Fibroblast of skin of abdomen (primary cell): ENCODE data around the gene HPS4.
"Not testable (repeated sequence)": the region's sequence is repeated elsewhere in the genome, so short reads cannot be mapped to it uniquely, and the experiment has no call there.

ENCODE experiments used
- DNase-seq: peaks from one replicate; pipeline ENCODE4 v3.0.0-alpha.2; 2013

The HPS4 gene

DNA sequence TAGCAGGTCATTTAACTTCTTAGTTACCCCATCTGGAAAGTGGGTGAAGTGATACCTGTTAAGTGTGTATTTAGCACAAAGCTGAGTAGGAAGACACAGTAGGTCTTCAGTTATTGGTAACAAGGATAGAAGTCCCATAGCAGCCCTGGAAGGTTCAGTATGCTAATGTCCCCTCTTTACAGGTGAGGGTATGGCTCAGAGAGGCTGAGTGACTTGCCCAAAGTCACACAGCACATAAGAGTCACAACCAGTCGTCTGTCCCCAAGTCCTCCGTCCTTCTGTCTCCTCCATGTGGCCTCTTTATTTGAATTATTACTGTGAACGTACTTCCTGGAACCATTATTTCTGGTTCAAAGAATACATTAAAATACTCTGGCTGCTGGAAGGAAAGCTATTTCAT is 44.0 kb downstream of the HPS4 start:
- no peak for DNase-seq

DNA sequence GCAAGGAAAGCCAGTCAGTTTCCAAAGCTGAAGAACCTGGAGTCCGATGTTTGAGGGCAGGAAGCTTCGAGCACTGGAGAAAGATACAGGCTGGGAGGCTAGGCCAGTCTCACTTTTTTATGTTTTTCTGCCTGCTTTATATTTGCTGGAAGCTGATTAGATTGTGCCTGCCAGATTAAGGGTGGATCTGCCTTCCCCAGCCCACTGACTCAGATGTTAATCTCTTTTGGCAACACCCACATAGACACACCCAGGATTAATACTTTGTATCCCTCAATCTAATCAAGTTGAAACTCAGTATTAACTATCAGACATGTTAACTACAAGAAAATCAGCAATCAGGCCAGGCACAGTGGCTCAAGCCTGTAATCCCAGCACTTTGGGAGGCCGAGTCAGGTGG is 44.8 kb downstream of the HPS4 start:
- not testable (repeated sequence) for DNase-seq

DNA sequence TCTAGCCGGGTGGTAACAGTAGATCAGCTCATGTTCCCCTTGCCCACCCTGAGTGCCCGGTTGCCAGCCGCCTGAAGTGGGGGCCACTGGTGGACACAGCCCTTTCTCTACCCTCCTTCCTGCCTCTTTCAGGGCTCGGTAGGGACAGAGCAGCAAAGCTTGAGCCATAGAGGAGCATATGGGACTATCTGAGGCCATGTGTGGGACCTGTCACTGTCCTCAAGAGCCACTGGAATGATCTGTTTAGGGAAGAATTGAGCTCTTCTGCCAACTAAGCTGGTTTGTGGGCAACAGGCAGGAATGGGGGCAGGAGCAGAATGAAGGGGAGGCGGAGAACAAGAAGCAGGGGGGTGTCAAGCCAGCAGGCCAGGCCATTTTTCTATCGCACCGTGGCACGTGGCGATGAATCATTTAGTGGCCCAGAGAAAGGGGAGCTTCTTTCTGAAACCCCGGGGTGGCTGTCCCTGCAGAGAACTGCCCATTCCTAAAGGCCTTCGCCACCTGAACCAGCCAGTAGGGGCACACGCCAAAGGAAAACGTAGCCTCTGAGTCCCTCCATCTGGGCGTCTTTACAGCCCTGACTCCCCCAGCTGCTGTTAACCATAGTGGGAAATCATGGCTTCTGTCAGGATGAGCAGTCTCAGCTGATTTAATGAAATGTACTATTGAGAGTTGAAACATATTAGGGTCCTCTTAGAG is 45.7 kb downstream of the HPS4 start:
- no peak for DNase-seq

DNA sequence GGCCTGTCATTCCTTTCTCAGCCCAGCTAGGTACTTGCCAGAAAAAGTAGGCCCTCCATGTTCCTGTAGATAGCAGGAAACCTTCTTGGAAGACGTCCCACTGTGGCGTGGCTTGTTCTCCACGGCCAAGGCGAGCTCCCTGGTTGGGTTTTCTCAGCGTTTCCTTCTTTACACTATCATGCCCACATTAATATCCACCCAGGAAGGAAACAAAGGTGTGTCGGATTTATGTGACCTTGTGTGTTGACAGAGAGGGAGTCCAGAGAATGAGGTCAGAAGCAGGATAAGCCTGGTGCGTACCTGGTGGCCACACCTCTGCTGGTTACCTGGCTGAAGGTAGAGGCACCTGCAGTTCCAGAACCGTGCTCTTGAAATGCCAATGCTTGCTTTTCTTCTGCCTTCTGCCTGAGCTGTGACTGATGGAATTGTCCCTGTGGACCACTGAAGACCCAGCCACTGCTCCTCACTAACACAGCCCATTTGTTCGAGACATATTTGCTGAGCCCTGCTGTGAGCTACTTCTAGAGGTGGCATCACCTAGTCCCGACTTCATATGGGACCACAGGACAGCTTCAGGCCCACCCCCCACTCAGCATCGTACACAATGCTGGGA is 46.6 kb downstream of the HPS4 start:
- DNase-seq: no peak

DNA sequence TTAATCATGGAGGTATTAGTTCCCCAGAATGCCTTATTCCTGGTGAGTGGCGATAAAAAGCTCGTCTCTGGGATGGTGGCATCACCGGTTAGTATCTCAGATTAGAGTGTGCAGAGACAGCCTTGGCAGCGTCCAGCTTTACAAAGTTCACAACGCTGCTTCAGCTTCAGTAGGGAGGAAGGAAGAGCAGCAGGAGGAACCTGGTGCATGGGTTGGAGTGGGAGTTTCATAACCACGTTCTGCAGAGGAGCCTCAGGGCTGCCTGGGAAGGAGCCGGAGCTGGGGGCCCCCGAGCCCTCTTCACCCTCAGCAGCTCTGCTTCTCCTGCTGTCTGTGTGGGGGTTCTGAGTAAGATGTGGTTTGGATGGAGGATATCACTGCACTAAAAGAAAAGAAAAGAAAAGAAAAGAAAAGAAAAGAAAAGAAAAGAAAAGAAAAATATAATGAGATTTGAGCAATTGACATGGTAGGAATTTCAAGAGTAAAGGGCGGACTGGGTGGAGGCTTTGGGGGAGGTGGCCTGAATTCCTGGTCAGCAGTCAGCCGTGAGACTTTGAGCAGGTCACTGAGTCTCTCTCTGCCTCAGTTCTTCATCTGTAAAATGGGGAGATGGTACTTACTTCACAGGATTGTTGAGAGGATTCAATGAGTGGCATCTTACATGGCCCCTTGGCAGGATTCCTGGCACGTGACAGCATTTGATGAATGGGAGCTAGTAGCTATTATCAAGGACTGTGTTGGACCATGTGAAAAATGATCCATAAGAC is 48.1 kb downstream of the HPS4 start:
- no peak for DNase-seq

DNA sequence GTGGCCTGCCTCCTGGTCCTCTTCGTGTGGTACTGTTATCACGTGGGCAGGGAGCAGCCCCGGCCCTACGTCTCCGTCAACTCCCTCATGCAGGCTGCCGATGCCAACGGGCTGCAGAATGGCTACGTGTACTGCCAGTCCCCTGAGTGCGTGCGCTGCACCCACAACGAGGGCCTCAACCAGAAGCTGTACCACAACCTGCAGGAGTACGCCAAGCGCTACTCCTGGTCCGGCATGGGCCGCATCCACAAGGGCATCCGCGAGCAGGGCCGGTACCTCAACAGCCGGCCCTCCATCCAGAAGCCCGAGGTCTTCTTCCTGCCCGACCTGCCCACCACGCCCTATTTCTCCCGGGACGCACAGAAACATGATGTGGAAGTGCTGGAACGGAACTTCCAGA is 49.8 kb downstream of the HPS4 start:
- DNase-seq: no peak

DNA sequence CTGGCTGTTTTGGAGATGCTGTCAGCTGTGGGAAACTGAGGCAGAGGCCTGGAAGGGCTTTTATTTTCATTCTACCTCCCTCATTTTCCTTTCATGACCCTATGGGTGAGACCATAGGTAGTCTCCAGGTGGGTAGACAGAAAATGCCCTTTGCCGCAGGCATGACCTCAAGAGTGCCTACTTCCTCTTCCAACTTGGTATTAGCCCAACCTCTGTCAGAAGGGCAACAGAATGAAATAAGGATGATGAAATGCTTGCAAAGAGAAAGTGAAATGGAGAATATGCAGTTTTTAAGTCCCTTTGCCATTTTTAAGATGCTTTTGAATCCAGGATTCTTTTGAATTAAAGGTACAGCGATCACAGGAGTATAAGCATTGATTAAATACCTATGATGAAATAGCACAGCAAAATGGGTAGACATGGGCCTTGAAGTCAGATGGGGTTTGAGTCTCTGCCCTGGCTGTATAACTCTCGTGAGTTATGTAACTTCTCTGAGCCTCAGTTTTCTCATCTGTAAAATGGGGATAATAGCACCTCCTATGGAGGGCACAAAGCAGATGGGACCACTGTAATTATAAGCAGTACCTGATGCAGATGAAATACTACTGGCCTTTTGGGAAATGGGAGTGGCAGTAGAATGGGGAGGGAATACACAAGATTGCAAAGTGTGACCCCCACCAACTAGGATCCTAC is 50.8 kb downstream of the HPS4 start:
- no peak for DNase-seq

DNA sequence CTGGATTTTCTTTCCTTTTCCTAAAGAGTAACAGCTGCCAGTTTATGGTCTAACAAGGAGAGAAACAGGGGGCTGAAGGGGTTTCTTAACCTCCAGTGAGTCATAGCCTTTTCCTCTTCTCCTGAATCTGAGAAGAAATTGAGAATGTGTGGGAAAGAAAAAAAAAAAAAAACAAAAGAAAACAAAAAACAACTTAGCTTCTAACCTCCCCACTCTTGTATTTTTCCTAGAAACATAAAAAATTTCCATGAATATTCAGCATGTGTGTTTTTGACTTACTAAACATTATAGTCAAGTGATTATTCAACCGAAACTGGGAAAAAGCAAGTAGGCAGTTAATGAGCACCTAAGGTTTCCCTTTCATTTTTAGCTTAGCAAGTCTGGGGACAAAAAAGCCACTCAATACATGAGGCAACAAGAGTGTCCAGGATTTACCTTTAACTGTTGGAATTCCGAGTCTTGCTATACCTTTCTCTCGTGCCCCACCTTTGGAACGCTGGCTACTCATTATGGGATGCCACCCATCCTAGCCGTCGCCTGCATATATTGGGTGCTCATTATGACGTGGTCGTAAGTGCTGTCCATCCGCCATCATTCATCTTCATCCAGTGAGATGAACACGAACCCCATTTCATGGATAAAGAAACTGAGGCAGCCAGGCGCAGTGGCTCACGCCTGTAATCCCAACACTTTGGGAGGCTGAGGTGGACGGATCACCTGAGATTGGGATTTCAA is 52.2 kb downstream of the HPS4 start:
- peak; percentile 28 for DNase-seq

DNA sequence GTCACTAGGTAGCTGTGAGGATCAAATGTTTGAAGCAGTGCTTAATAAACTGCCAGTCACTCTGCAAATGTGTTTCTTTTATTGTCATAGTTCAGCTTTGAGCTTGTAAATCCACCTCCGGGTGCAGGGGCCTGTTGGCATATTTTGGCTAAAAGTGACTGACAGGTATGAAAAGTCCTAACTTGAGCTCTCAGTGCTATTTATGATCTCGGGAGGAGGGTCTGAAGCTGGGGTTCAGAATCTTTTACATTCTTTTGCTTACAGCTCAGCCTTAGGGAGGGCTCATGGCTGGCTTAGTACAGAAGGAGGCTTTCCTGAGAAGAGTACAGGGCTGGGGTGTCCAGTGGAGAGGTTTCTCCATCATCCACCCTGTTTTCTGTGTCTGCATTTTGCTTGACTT is 53.0 kb downstream of the HPS4 start:
- DNase-seq: no peak

DNA sequence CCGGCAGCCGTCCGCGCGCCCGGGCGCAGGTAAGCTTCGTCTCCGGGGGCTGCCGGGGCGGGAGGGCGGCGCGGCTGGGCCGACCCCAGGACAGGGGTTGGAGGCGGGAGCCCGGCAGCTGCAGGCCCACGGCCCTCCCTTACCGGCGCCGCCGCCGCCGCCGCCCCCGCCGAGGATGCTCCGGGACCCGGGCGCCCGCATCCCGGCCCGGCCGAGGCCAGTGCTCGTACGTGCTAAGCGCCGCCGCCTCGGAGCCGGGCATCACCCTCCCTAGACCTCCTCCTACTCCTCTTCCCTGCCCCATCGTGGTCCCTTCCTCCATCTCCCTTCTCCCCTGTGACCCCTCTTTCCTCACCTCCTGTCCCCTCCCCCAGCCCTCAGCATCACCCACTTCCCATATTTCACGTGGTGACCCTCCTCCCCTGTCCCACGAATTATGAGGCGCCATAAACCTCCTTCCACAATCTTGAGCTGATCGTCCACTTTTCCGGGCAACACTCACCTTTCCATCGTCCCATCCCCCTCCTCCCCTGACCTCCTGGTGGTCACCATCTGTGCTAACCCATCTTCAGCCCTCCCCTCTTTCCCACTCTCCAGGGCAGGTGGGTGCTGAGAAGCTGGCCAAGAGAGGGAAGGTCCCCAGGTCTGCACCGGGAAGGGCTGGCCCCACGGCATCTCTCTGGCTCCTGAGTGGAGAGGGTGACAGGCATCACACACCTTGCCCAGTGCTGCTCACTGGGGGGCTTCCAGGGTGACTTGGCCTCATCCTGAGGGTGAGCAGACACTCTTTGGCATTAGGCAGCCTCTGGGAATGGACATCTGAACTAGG is 53.9 kb downstream of the HPS4 start:
- no peak for DNase-seq

DNA sequence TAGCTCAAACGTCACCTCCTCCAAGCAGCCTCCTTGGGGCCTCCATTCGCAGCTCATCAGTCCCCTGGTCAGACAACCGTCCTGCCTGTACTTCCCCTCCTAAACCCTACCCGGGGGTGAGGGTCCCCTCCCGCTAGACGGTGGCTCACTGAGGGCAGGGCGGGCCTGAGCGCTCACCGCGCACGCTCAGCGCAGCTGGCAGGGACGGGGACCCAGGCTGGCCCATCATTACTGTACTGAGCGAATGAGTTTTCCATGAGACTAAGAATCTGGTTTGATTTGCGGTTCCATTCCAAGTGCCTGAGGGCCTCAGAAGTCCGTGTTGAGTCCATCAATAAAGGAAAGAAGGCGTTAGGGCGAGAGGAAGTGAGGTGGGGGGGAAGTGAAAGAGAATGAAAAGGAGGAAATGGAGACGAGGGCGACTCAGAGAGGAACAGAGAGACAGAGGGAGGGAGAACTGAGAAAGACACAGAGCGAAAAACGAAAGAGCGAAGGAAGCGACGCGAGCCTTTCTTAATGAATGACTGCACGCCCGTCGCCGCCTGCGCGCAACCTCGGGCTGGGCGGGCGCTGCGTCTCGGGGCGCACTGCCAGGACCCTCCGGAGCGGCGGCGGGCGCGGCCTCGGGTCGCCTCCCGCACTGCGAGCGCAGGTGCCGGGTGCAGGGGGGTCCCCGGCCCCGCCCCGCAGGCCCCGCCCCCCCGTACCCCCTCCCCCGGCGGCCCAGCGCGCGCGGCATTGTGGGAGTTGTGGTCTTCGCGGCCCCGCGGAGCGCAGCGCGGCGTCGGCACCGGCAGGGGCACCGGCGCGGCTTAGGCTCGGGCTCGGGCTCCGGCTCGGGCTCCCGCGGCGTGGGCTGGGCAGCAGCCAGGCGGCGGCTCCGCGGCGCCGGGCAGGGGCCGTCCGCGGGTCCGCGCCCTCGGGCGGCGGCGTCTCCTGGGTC is 54.8 kb downstream of the HPS4 start, which contains the start of gene ASPHD2:
Gene ASPHD2 (plus strand): TSS at position 746 of the 943 bp plus-strand sequence. CDS start 4,356 bp downstream, outside the sequence.
- peak; percentile 71 for DNase-seq

DNA sequence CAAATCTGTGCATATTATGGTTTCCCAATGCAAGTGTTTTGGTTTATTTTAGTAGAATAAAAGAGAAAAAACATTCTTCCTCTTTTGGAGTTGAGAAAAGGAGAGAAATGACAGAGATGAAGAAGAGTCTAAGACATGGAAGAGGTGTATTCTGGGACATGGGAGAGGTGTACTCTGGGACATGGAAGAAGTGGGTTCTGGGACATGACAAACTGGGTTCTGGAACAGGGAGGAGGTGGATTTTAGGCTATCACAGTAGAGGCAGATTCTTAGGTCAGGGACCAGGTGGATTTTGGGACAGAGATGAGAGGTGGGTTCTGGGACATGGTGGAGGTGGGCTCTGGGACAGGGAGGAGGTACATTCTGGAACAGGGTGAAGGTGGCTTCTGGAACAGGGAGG is 56.7 kb downstream of the HPS4 start:
- no peak for DNase-seq

DNA sequence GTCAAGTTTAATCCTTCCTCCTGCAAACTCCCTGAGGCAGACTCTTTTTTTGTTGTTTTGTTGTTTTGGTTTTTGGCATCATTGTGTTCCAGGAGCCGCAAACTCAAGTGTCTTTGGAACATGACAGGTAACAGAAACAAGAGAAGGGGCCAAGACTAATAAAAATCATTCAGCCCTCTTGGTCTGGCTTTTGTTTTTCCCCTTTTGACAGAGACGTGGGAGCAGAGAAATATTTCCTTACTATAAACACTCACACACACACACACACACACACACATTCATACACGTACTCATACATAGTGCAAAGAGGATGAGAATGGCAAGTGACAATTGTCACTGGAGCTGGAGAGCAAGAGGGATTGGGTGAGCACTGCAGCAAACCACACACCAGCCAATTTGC is 65.0 kb downstream of the HPS4 start:
- DNase-seq: no peak

DNA sequence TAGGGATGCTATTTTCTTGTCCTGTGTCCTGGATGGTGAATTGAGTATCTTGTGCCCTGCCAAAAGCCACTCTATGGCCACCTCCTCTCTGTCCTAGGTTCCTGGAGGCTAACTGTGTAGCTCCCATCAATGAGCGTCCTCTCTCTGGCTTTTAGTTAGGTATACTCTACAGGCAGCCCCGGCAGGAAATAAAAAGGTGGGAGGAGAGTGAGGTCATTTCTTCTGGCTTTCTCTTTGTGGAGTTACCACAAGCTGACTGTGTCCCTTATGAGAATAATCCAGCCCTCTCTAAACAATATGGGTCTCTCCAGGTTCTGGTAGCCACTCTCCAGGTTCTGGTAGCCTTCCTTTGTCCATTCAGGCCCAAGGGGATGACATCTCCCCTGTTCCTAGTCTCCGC is 66.2 kb downstream of the HPS4 start:
- DNase-seq: no peak

DNA sequence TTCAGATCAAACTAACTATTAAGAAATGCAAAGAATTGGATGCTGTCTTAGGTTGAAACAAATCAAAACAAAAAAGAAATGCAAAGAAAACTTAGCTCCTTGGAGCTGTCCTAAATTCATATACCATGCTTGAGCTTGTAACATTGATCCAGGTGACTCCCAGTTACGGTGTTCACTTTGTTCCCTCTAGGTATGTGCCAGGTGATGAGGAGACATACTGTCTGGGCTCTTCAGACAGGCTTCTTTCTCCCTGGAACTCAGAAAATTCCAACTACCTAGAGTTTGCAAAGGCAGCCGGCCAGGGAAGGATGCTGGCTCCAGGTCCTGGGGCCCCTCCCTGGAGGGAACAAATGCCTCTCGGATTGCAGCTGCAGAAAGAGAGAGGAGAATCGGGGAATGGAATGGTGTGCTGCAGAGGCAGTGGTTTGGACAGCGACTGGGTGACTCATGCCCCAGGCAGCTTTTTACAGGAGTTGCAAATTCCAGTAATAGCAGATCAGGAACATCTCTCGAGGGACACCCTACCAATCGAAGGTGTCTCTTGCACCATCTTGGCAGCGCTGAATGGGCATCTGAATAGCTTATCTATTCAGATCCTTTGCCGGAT is 66.8 kb downstream of the HPS4 start:
- peak; percentile 91 for DNase-seq

DNA sequence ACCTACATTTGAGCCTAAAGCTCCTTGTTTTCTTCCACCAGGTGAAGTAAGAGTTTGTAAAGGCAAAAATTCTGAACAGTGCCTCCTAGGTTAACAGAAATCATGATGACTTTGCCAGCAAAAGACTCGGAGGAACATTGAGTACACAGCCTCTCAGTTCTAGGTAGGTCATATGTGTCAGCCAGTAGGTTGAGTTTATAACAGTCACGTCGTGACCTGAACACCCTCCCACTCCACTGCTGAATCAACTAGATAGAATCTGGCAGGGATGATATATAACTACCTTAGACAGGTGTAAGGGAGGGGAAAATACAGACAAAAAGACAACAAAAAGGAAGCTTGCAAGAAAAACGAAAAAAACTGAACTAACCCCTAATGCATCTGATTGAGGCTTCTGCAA is 67.3 kb downstream of the HPS4 start:
- no peak for DNase-seq

DNA sequence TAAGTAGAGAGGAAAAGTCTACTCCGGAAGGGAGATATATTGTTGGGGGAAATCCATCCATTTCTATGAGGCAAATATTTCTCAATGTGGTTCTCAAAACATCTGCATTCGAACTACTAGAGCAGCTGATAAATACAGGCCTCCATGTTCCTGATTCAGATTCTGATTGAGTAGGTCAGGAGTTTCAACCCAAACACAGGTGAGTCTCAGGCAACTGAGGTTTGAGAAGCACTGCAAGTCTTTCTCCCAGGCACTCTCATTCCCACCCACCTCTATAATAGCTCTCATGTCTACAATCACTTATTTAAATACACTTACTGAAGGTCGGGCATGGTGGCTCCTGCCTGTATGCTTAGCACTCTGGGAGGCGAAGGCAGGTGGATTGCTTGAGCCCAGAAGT is 69.2 kb downstream of the HPS4 start:
- DNase-seq: no peak

DNA sequence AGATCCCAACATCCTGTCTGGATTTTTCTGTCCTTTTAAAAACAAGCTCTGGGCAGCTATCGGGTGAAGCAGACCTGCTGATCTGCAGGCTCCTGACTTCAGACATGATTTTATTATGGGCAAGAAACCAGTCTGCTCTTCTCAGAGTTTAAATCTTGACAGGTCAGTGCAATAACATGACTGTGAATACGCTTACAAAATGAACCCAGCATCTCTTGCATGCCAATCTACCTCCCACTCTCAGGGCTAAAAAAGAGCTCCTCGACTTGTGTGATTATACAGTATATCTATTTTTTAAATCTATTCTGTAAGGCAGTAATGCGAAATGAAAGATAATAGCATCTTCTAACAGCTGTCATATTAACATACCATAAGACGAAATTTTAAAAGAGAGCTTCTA is 73.2 kb downstream of the HPS4 start:
- DNase-seq: no peak

DNA sequence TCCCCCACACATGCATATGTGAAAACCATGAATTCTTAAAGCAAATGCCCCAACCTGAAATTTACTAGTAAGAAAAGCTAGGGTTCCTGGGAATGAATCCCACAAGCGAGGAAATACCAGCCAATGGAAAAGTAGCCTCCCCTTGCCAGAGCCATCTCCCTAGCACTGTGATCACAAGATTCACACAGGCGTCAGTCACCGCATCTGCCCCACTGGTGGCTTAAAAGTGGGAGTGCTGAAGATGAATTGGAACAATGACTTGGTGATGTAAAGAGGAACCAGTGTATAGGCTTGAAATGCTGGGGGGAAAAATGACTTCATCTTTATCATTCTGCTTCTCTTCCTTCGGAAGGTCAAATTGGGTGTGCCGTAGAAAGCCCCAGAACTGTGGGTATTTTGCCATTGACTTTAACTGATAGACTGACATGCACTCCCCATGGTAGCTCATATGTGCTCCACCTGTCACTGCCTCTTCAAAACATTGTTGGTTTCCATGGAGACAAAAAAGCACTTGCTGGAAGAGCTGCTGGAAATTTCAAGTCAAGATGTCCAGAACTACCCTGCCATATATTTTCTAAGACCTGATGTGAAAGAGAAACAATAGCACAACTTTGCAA is 73.8 kb downstream of the HPS4 start:
- DNase-seq: no peak
